NCI-H1092 treated with DMSO at 0.1 percent for 48 hours (cell line): ENCODE results near the gene DRD5.

ENCODE experiments used
- DNase-seq: peaks from one replicate; lab custom pipeline; 2025; lab: John Stamatoyannopoulos, UW

DRD5 gene

DNA sequence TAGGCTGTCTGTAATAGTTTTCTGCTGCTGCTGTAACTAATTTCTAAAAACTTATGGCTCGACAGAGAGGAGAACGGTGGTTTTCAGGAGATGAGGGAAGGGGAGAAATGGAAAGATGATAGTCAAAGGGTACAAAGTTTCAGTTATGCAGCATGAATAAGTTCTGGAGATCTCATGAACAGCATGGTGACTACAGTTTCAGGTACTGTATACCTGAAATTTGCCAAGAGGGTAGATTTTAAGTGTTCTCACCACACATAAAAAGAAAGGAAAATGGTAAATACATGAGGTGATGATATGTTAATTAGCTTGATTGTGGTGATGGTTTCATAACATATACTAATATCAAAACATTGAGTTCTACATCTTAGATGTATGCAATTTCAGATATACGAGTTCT lies 34.9 kb downstream of the DRD5 start:
- DNase-seq, result no peak

DNA sequence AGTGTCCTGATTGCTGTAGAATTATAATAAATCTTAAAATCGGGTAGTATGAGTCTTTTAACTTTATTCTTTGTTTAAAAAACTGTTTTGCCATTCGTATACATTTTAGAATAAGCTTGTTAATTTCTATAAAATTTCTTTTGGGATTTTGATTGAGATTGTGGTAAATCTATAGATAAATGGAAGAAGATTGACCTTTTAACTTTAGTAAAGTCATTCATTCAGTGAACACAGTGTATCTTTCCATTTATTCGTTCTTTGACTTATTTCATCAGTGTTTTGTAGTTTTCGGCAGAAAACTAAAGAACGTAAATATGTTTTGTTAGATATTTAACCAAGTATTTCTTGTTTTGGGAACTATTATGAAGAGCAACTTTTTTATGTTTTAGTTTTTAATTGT lies 38.9 kb downstream of the DRD5 start:
- DNase-seq, result no peak

DNA sequence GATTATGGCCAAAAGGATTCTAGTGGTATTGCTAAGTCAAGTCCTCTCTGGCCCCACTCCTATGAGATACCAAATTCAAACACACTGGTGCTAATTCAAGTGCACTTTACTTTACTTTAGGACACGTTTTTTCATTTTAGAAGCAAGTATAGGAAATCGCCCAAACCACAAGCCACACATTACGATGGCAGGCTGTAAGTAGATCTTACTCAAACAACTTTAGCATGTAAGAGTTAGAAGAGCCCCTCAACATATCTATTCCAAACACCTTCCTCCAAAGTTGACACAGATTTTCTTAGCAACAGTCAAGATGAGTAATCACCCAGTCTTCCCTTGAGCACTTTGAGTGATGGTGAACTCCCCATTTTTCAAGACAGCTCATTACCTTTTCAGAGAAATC lies 43.6 kb downstream of the DRD5 start:
- DNase-seq, result no peak

DNA sequence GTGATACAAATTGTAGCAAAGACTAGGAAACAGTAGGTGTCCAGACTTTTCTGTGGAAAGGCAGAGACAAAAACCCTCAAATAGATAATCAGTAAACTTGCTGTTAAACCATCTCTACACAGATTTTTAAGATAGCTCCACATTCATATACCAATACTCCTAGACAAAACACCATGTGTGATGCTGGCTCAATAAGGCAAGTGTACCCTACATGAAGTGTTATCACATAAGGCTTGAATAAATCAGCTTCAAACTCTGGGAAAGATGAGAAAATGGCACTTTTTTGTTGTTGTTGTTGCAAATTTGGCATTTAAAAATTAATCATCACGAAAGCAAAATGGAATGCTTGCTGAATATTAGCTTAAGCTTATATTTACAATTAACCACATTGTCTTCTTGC lies 45.1 kb downstream of the DRD5 start:
- no peak for DNase-seq

DNA sequence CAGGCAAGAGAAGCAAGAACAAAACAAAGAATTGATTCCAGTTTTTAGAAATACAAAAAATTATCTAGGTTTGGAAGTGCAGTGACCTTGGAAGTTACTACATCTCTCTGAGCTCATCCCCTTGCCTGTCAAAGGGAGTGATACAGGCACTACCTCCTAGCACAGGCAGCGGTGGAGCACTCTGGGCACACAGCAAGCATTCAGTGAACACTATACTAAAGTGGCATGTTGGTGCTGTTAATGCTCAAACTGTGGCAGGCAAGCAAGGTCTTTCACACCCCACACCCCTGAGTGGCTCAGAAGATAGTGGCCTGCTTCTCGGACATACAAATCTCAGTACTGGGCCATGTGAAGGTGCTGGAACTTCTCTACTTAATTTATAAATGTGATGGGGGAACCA lies 51.2 kb downstream of the DRD5 start:
- DNase-seq, result peak; percentile 25

DNA sequence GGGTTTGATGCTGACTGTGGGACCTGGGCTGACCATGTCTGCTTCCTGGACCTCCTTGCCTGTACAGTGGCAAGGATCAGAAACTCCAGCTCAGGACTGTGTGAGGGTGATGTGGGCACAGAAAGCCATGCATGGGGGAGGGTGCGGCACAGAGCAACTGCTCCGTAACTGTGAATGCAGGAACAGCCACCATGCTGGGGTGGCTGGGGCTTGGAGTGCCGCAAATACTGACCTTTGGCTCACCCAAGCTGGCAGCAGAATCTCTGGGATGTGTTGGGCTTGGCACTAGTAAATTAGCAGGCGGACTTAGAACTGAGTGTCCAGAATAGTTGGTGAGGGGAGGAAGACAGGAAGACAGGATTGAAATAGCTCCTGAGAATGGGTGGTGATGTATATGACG lies 52.0 kb downstream of the DRD5 start:
- no peak for DNase-seq
